H54 (cell line): ENCODE results near the gene LRRN2.
"Not testable (repeated sequence)": the region's sequence is repeated elsewhere in the genome, so short reads cannot be mapped to it uniquely, and the experiment has no call there.

Source experiments
- DNase-seq: peaks from one replicate; pipeline ENCODE4 v3.0.0; 2011; ENCODE audit warnings: low spot score, mixed read lengths; ENCODE audit not compliant: insufficient read length
- FAIRE-seq: peaks from 3 replicates; lab custom pipeline; 2011; peaks lifted over from hg19 to GRCh38; lab: Jason Lieb, UNC
- POLR2A ChIP-seq: IDR thresholded peaks from 2 replicates; pipeline ENCODE4 v1.6.1; 2011; ENCODE audit warnings: low read depth, mild to moderate bottlenecking, low read length

Gene LRRN2

GRCh38 chr1:204633665-204634064, 51.9 kb downstream of the LRRN2 start:
- DNase-seq (no peak), FAIRE-seq (no peak)
- no peak for TF ChIP-seq POLR2A

DNA sequence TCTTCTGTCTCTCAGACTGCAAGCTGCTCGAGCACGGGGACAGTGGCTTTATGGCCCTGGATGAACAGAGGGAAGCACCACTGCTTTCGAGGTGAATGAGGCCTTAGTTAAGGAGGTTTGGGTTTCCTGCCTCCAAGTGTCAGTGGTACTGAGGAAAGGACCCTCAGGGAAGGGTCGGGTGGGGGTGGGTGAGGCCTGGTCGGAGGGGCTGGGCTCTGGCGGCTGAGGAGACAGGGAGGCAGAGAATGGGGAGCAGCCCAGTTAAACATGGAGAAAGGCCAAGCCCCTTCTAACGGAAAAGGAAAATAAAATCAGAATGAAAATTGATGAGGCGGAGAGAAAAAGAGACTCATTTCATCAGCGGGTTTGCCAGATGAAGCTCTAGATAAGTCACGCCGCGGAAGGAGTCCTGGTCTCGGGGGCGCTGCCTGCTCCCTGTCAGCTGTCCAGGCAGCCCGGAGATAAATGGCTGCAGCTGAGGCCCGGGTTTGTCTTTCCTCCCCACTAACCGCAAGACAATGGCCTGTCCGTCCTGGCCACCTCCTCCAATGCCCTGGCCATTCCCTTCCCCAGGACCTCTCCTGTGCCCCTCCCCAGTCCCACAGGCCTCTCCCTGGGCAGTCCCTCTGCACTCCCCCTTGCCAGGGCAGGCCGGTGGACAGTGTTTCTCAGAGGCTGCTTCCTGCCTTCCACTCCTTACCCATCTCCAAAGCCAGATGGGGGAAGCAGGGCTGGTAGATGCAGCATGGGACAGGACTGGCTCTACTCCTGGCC, 55.2 kb downstream of the LRRN2 start:
- TF ChIP-seq POLR2A, result no peak
- FAIRE-seq, result no peak
- no peak for DNase-seq

DNA sequence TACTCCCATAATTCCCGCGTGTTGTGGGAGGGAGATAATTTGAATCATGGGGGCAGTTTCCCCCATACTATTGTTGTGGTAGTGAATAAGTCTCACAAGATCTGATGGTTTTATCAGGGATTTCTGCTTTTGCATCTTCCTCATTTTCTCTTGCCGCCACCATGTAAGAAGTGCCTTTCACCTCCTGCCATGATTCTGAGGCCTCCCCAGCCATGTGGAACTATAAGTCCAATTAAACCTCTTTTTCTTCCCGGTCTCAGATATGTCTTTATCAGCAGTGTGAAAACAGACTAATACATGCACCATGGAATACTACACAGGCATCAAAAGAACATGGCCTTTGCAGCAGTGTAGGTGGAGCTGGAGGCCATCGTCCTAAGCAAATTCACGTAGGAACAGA, 56.1 kb downstream of the LRRN2 start:
- not testable (repeated sequence) for FAIRE-seq, DNase-seq

DNA sequence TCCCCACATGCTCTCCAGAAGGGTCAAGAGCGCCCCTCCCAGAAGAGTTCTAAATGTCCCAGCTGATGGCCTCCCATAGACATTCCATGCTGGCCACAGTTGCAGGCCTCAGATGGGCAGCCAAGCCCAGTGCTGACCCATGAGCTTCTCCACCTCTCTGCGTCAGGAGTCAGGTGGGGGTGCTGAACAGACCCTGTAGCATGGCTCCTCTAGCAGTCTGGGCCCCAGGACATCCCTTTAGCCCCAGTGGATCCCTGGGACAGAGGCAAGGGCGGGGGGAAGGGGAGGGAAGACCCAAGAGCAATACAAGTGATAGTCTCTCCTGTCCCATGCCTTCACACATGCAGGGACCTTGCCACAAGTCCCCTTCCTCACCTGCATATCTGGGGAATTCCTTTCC, 56.7 kb downstream of the LRRN2 start:
- FAIRE-seq (no peak), DNase-seq (no peak)
- TF ChIP-seq POLR2A, result no peak

- FAIRE-seq, result no peak
Measured at GRCh38 chr1:204627436-204627835, 58.1 kb downstream of the LRRN2 start.

GRCh38 chr1:204626381-204626780, 59.2 kb downstream of the LRRN2 start:
- FAIRE-seq (no peak), DNase-seq (no peak)
- no peak for TF ChIP-seq POLR2A

More at GRCh38 chr1:204627436-204627835, 58.1 kb downstream of the LRRN2 start:
- no peak for DNase-seq
- no peak for TF ChIP-seq POLR2A

GRCh38 chr1:204624631-204625216, 60.8 kb downstream of the LRRN2 start:
- FAIRE-seq, result no peak
- DNase-seq, result no peak

DNA sequence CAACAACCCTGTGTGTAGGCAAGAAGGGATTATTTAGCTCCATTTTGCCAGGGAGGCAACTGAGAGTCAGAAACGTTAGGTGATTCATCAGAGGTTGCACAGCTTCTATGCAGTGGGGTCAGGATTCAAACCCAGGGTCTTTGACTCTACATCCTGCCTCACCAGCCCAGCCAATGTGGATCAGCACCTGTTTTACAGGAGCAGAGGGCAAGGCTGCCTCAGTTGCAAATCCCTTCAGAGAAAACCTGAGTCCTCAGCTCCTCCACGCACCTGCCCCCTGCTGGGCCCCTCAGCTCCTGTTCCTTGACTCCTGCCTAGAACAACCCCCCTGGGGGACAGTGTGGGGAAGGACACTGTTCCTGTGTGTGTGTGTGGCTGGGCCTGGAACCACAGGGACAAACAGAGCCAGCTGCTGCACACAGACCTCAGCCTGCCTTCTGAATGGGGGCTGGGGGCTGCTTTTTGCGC, 61.6 kb downstream of the LRRN2 start:
- DNase-seq (no peak), FAIRE-seq (no peak)
- no peak for TF ChIP-seq POLR2A

More at GRCh38 chr1:204624631-204625216, 60.8 kb downstream of the LRRN2 start:
- no peak for TF ChIP-seq POLR2A

- FAIRE-seq (no peak), DNase-seq (peak; percentile 73)
- TF ChIP-seq POLR2A, result no peak
Measured at GRCh38 chr1:204623365-204623893, 62.1 kb downstream of the LRRN2 start.

DNA sequence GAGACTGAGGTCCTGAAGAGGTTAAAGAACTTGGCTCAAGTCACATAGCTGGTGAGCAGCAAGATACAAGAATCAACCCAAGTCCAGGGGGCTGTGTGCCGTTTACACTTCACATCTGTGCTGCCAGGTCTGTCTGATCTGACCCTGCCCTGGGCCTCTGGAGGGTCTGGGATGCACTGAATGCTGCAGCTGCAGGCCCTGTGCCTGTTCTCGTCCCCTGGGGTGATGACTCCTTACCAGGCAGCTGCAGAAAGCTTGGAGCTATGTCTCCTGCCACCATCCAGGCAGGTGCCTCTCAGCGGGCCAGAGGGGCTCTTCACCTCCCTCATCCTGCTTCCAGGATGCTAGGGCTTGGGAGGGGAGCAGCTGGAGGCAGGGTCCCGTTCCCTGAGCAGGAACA, 63.5 kb downstream of the LRRN2 start:
- TF ChIP-seq POLR2A, result no peak
- DNase-seq (no peak), FAIRE-seq (no peak)

GRCh38 chr1:204621396-204621795, 64.1 kb downstream of the LRRN2 start:
- no peak for FAIRE-seq
- no peak for TF ChIP-seq POLR2A

GRCh38 chr1:204619721-204620120, 65.8 kb downstream of the LRRN2 start:
- no peak for DNase-seq
- TF ChIP-seq POLR2A, result no peak
- no peak for FAIRE-seq

More at GRCh38 chr1:204621396-204621795, 64.1 kb downstream of the LRRN2 start:
- no peak for DNase-seq

DNA sequence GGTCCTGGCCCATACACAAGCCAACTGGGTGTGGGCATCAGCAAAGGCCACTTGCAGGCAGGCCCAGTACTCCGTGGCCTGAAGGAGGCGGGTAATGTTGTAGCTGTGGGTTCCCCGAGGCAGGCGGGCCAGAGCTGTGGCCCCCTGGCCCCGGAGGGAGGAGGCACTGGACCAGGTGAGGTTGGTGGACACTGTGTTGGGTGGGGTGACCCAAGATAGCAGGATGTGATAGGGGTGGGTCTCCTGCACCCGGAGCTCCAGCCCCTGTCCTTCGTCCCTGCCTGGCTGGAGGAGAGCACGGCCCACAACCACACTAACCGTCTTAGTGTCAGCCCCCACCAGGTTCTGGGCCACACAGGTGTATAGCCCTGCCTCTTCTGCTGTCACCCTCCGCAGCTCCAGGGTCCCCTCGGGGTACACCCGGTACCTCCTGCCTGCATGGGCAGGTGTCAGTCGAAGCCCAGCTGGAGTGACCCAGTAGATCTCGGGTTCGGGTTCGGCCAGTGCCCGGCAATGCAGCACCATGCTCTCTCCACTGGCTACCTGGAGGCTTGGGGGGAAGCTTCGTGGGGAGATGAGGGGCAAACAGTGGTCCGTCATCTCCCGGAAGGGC, 67.3 kb downstream of the LRRN2 start:
- no peak for TF ChIP-seq POLR2A
- DNase-seq (no peak), FAIRE-seq (no peak)

- FAIRE-seq (no peak), DNase-seq (no peak)
- TF ChIP-seq POLR2A, result no peak
Measured at GRCh38 chr1:204617256-204618147, 68.0 kb downstream of the LRRN2 start.
